ENCODE data around the gene PAIP2. TPM values are rescaled to one million over a fixed set of nuclear protein-coding genes. Genes with fewer than 3 reads are reported as not detected.
"Not testable (repeated sequence)": the region's sequence is repeated elsewhere in the genome, so short reads cannot be mapped to it uniquely, and the experiment has no call there.

The PAIP2 gene
- total and polyA plus RNA-seq, 9 donors, result 68.4 to 142 (median 104) TPM

DNA sequence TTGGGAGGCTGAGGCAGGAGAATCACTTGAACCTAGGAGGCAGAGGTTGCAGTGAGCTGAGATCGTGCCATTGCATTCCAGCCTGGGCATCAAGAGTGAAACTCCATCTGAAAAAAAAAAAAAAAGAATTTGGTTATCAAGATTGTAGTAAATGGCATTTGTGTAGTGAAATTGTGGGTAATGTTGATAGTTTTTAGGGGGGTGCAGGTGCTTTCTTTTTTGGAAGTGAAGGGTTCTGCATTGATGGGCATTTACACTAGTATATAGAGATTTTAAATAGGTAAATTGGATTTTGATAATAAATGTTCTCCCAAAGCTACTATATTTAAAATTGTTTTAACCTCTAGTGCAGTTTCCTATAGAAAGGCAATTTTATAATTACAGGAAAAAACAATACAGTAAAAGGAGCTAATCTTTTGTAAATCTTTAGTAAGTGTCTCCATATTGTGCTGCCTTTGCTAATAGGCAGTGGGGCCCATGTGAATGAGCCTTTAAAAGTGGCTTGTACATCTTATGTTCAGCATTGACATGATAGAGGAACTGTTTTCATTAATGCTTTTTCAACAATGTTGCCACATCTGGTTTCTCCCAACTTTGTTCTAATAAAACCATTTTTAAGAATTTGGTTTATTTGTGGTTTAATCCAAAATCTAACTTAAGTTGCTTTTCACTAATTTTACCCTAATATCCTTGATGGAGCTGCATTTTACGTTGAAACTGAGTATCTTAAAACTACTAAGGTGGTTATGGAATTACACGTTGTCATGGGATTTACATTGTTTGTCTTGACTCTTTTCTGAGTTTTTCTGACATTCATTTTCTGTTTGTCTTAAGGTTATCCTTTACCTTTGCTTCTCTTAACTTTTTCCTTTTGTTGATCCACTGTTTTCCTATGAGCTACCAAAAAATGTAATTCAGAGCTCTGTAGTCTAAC, 37.0 kb upstream of the PAIP2 start:
- Histone ChIP-seq H3K4me1 (ENCODE audit: insufficient read depth) (peaks cover 25% of the 10 kb centered on the region), H3K27me3 (no peaks in the 10 kb centered on the region), H3K4me3 (peak overlapping the region; percentile 5), H3K9me3 (no peaks in the 10 kb centered on the region), H3K36me3 (no peaks in the 10 kb centered on the region), H3K27ac (no peak overlapping the region)
- 20 to 29% (median 26%) methylated on average over 3 of the region's 3 CpGs for WGBS, 3 donors
- intact Hi-C loops (cut with DNase I), result no loop called here
- TF ChIP-seq CTCF (IDR thresholded peaks at IDR 0.05) (no peak), EP300 (IDR thresholded peaks at IDR 0.05) (no peak), POLR2A (IDR thresholded peaks at IDR 0.05) (no peak)
- DNase-seq, result no peak

DNA sequence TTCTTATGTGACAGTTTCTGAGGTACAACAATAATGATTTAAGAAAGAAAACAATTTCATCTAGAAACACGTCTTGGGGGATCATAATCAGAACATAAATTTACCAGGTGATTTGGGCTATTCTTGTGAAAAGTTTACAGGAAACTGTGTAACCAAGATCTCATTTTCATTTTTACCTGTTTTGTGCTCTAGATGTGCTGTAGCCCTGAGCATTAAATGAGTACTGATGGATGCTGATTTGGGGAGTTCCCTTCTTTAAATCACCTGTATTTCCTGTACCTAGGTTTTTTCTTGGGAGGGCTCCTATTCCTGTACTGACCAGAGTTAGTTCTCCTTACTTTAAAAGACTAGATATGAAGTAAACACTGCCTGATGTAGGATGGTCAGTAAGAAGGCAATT, 35.5 kb upstream of the PAIP2 start:
- 20 to 35% (median 28%) methylated on average over 1 of the region's 1 CpG for WGBS, 3 donors
- DNase-seq, result no peak
- no peak overlapping the region for H3K4me3 ChIP-seq
- H3K27me3 ChIP-seq, result no peaks in the 10 kb centered on the region
- no peak overlapping the region for H3K27ac ChIP-seq
- intact Hi-C loops (cut with DNase I), result no loop called here
- peaks cover 21% of the 10 kb centered on the region for H3K4me1 ChIP-seq (ENCODE audit: insufficient read depth)
- no peak for TF ChIP-seq POLR2A (IDR thresholded peaks at IDR 0.05)
- TF ChIP-seq CTCF (IDR thresholded peaks at IDR 0.05), result no peak
- no peak for TF ChIP-seq EP300 (IDR thresholded peaks at IDR 0.05)
- no peaks in the 10 kb centered on the region for H3K9me3 ChIP-seq
- no peaks in the 10 kb centered on the region for H3K36me3 ChIP-seq

GRCh38 chr5:139306628-139307379, 34.9 kb upstream of the PAIP2 start:
- Histone ChIP-seq H3K27me3 (no peaks in the 10 kb centered on the region), H3K27ac (no peak overlapping the region), H3K4me1 (ENCODE audit: insufficient read depth) (peaks cover 21% of the 10 kb centered on the region), H3K4me3 (no peak overlapping the region), H3K36me3 (no peaks in the 10 kb centered on the region), H3K9me3 (no peaks in the 10 kb centered on the region)
- TF ChIP-seq CTCF (IDR thresholded peaks at IDR 0.05) (no peak), EP300 (IDR thresholded peaks at IDR 0.05) (no peak), POLR2A (IDR thresholded peaks at IDR 0.05) (no peak)
- intact Hi-C loops (cut with DNase I), result no loop called here
- 24 to 50% (median 40%) methylated on average over 3 of the region's 3 CpGs for WGBS, 3 donors
- no peak for DNase-seq

GRCh38 chr5:139308797-139309196, 32.9 kb upstream of the PAIP2 start:
- H3K27me3 ChIP-seq, result no peaks in the 10 kb centered on the region
- H3K4me3 ChIP-seq, result no peak overlapping the region
- no peak overlapping the region for H3K27ac ChIP-seq
- DNase-seq, result no peak
- intact Hi-C loops (cut with DNase I), result no loop called here
- peaks cover 15% of the 10 kb centered on the region for H3K4me1 ChIP-seq (ENCODE audit: insufficient read depth)
- no peaks in the 10 kb centered on the region for H3K9me3 ChIP-seq
- no peaks in the 10 kb centered on the region for H3K36me3 ChIP-seq
- TF ChIP-seq EP300 (IDR thresholded peaks at IDR 0.05) (no peak), POLR2A (IDR thresholded peaks at IDR 0.05) (no peak), CTCF (IDR thresholded peaks at IDR 0.05) (no peak)

GRCh38 chr5:139310715-139311186, 30.9 kb upstream of the PAIP2 start:
- intact Hi-C loops (cut with DNase I), result not testable (repeated sequence)

More at GRCh38 chr5:139310715-139311186, 30.9 kb upstream of the PAIP2 start:
- not testable (repeated sequence) for H3K4me3 ChIP-seq, DNase-seq, H3K27ac ChIP-seq, H3K27me3 ChIP-seq, H3K36me3 ChIP-seq, H3K9me3 ChIP-seq
- peaks cover 13% of the 10 kb centered on the region for H3K4me1 ChIP-seq (ENCODE audit: insufficient read depth)
- 83 to 88% (median 88%) methylated on average over 9 of the region's 9 CpGs for whole genome bisulfite sequencing, 3 donors

Measured in ovary (tissue), 9 donors.